SK-N-SH (cell line): ENCODE data around the gene COX7B2. TPM values are rescaled to one million over a fixed set of nuclear protein-coding genes. Genes with fewer than 3 reads are reported as not detected.

ENCODE experiments used
- CTCF ChIA-PET: fragments of 300-600, 350-600 bp; formaldehyde crosslinking; extraction: SDS; loops from one replicate; lab custom pipeline; 2021; lab: Yijun Ruan, JAX
- POLR2A ChIA-PET: fragments of 350-600 bp; sonication (Branson Sonifier 250); formaldehyde crosslinking; extraction: SDS; loops from one replicate; lab custom pipeline; 2020; ENCODE audit warnings: antibody characterized with exemption, inconsistent platforms; lab: Yijun Ruan, JAX
- DNase-seq: peaks from one replicate; pipeline ENCODE4 v3.0.0; 2012
- H2AFZ ChIP-seq: fragments of 200-600 bp; sonication (generic); 2 replicates; pipeline ENCODE4 v1.8.1; 2016; ENCODE audit warnings: antibody characterized with exemption, mild to moderate bottlenecking, low read depth
- H3F3A ChIP-seq: fragments of 200-600 bp; sonication (generic); replicated peaks from 2 replicates; pipeline ENCODE3; 2016; ENCODE audit warnings: antibody characterized with exemption, mild to moderate bottlenecking; ENCODE audit not compliant: insufficient read depth
- H3K27ac ChIP-seq, 2 experiments: fragments of 200-500 bp in 1 of 2; fragments of 200-600 bp in 1 of 2; sonication (Bioruptor generic) in 1 of 2; sonication (generic), shearing (Covaris generic) in 1 of 2; 2 replicates each; pipeline versions ENCODE4 v1.5.1 to v1.6.1; 2014 to 2016; ENCODE audit warnings: low read depth in 2 of 2, inconsistent platforms in 1 of 2, low read length in 1 of 2, mild to moderate bottlenecking in 1 of 2, mixed read lengths in 1 of 2
- H3K27me3 ChIP-seq: fragments of 200-600 bp; sonication (generic), shearing (Covaris generic); 2 replicates; pipeline ENCODE4 v1.6.1; 2016; ENCODE audit warnings: mixed run types; ENCODE audit not compliant: insufficient read depth
- H3K36me3 ChIP-seq, 2 experiments: fragments of 200-500 bp in 1 of 2; fragments of 200-600 bp in 1 of 2; sonication (Bioruptor generic) in 1 of 2; sonication (generic) in 1 of 2; replicated peaks in 1 of 2; 2 replicates each; pipeline versions ENCODE3 to v1.5.1; 2014 to 2016; ENCODE audit warnings: low read length in 1 of 2, mild to moderate bottlenecking in 1 of 2; ENCODE audit not compliant: insufficient read depth in 2 of 2, control insufficient read depth in 1 of 2
- H3K4me1 ChIP-seq, 2 experiments: fragments of 200-500 bp in 1 of 2; fragments of 200-600 bp in 1 of 2; sonication (Bioruptor generic) in 1 of 2; sonication (generic), shearing (Covaris generic) in 1 of 2; 2 replicates each; pipeline versions ENCODE4 v1.5.1 to v1.6.1; 2014 to 2016; ENCODE audit warnings: low read depth in 1 of 2, low read length in 1 of 2, mixed run types in 1 of 2; ENCODE audit not compliant: insufficient read depth in 2 of 2, control insufficient read depth in 1 of 2
- H3K4me2 ChIP-seq: fragments of 200-600 bp; sonication (generic), shearing (Covaris generic); 2 replicates; pipeline ENCODE4 v1.6.1; 2017; ENCODE audit warnings: mixed run types
- H3K4me3 ChIP-seq, 2 experiments: fragments of 200-500 bp in 1 of 2; fragments of 200-600 bp in 1 of 2; sonication (Bioruptor generic) in 1 of 2; sonication (generic), shearing (Covaris generic) in 1 of 2; 2 replicates each; pipeline versions ENCODE4 v1.5.1 to v1.8.1; 2014 to 2016; ENCODE audit warnings: low read depth in 2 of 2, inconsistent platforms in 1 of 2, low read length in 1 of 2, mild to moderate bottlenecking in 1 of 2, mixed read lengths in 1 of 2, moderate library complexity in 1 of 2
- H3K79me2 ChIP-seq: fragments of 200-600 bp; sonication (generic); 2 replicates; pipeline ENCODE4 v1.8.1; 2017; ENCODE audit warnings: mild to moderate bottlenecking; ENCODE audit not compliant: insufficient read depth
- H3K9ac ChIP-seq: fragments of 200-600 bp; sonication (generic); 2 replicates; pipeline ENCODE4 v1.6.1; 2017; ENCODE audit warnings: mixed run types
- H3K9me2 ChIP-seq: fragments of 200-600 bp; sonication (generic); 2 replicates; pipeline ENCODE4 v1.6.1; 2017; ENCODE audit warnings: mixed run types
- H3K9me3 ChIP-seq: fragments of 200-600 bp; sonication (generic); 2 replicates; pipeline ENCODE4 v1.6.1; 2017; ENCODE audit warnings: mixed run types, mild to moderate bottlenecking, moderate library complexity
- H4K20me1 ChIP-seq: fragments of 200-600 bp; sonication (generic); 2 replicates; pipeline ENCODE4 v1.6.1; 2017; ENCODE audit warnings: mild to moderate bottlenecking, mixed run types; ENCODE audit not compliant: insufficient read depth
- EP300 ChIP-seq, 2 experiments: IDR thresholded peaks; 2 replicates each; pipeline versions ENCODE4 v1.4.0 to v1.6.1; 2012; ENCODE audit warnings: borderline replicate concordance in 1 of 2, low read depth in 1 of 2, low read length in 1 of 2
- FOSL2 ChIP-seq: IDR thresholded peaks from 2 replicates; pipeline ENCODE4 v1.4.0; 2012; ENCODE audit warnings: low read depth, mild to moderate bottlenecking, moderate library complexity, borderline replicate concordance
- GATA2 ChIP-seq: sonication (generic); formaldehyde crosslinking; IDR thresholded peaks from 2 replicates; pipeline ENCODE4 v1.5.0; 2020; ENCODE audit warnings: mild to moderate bottlenecking, missing genetic modification reagents
- JUND ChIP-seq: IDR thresholded peaks from 2 replicates; pipeline ENCODE4 v1.4.0; 2012
- MXI1 ChIP-seq: IDR thresholded peaks from 2 replicates; pipeline ENCODE4 v1.6.1; 2012; ENCODE audit warnings: mild to moderate bottlenecking, low read depth, low read length, improper control_type of control experiment
- NRF1 ChIP-seq: IDR thresholded peaks from 2 replicates; pipeline ENCODE4 v1.6.1; 2012; ENCODE audit warnings: low read depth, mild to moderate bottlenecking, low read length
- RCOR1 ChIP-seq: fragments of 150-350 bp; IDR thresholded peaks from 2 replicates; pipeline ENCODE4 v1.6.1; 2017; ENCODE audit warnings: antibody characterized with exemption, low read length
- REST ChIP-seq: IDR thresholded peaks from 2 replicates; pipeline ENCODE4 v1.6.1; 2012; ENCODE audit warnings: mild to moderate bottlenecking, low read depth, low read length, moderate library complexity
- SMC3 ChIP-seq: IDR thresholded peaks from 2 replicates; pipeline ENCODE4 v1.6.1; 2012; ENCODE audit warnings: low read depth, low read length, improper control_type of control experiment
- TCF12 ChIP-seq: IDR thresholded peaks from 2 replicates; pipeline ENCODE4 v1.4.0; 2012
- USF1 ChIP-seq: IDR thresholded peaks from 2 replicates; pipeline ENCODE4 v1.4.0; 2012; ENCODE audit warnings: low read depth, borderline replicate concordance
- WGBS: methylation state at CpG from one replicate; pipeline ENCODE4 v1.1.6; 2017; ENCODE audit warnings: low lambda C conversion rate; 5-methylcytosine and 5-hydroxymethylcytosine counted together
- polyA plus RNA-seq, 3 experiments: library from polyadenylated mRNA; depleted of rRNA; stranded (reverse); fragments of >200 nt; gene quantifications; 2 replicates each; pipeline ENCODE4 v1.2.3, GENCODE V29; 2012
- TF ChIP-seq, protein P1 (sequence below): fragments of 150-350 bp; IDR thresholded peaks from 2 replicates; pipeline ENCODE4 v1.6.1; 2017; ENCODE audit warnings: antibody characterized with exemption, low read length, low read depth, borderline replicate concordance
- TF ChIP-seq, protein P2 (sequence below): fragments of 200-600 bp; sonication (generic); IDR thresholded peaks from 2 replicates; pipeline ENCODE4 v1.6.1; 2017; ENCODE audit warnings: antibody characterized with exemption, mild to moderate bottlenecking, moderate library complexity

COX7B2 gene
- polyA plus RNA-seq, 1 of the 3 experiments (the other 2 are of a cell fraction): not detected

- ChIA-PET POLR2A (no interaction called here), CTCF (interaction anchor here (0.9 kb wide), 1 partner anchor 14 kb away, joined by 3 read pairs; no protein-coding TSS in a partner anchor)
- no peak for DNase-seq
- H3K4me1 ChIP-seq: no peaks in the 10 kb centered on the region
- no peak overlapping the region for H2AFZ ChIP-seq
- H3K36me3 ChIP-seq: no peaks in the 10 kb centered on the region
- H3K9ac ChIP-seq: no peak overlapping the region
- TF ChIP-seq, protein P1, sequence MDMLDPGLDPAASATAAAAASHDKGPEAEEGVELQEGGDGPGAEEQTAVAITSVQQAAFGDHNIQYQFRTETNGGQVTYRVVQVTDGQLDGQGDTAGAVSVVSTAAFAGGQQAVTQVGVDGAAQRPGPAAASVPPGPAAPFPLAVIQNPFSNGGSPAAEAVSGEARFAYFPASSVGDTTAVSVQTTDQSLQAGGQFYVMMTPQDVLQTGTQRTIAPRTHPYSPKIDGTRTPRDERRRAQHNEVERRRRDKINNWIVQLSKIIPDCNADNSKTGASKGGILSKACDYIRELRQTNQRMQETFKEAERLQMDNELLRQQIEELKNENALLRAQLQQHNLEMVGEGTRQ: no peak
- TF ChIP-seq TCF12 (no peak), FOSL2 (no peak), MXI1 (no peak), REST (no peak), NRF1 (no peak), RCOR1 (no peak), GATA2 (CRISPR knock-in tag) (no peak), SMC3 (no peak)
- TF ChIP-seq, protein P2, sequence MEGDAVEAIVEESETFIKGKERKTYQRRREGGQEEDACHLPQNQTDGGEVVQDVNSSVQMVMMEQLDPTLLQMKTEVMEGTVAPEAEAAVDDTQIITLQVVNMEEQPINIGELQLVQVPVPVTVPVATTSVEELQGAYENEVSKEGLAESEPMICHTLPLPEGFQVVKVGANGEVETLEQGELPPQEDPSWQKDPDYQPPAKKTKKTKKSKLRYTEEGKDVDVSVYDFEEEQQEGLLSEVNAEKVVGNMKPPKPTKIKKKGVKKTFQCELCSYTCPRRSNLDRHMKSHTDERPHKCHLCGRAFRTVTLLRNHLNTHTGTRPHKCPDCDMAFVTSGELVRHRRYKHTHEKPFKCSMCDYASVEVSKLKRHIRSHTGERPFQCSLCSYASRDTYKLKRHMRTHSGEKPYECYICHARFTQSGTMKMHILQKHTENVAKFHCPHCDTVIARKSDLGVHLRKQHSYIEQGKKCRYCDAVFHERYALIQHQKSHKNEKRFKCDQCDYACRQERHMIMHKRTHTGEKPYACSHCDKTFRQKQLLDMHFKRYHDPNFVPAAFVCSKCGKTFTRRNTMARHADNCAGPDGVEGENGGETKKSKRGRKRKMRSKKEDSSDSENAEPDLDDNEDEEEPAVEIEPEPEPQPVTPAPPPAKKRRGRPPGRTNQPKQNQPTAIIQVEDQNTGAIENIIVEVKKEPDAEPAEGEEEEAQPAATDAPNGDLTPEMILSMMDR: no peak
- no peaks in the 10 kb centered on the region for H4K20me1 ChIP-seq
- H3K4me2 ChIP-seq: no peak overlapping the region
- no peaks in the 10 kb centered on the region for H3F3A ChIP-seq
- 59% methylated on average over 10 of the region's 24 CpGs for WGBS
- no peaks in the 10 kb centered on the region for H3K9me3 ChIP-seq
- H3K27me3 ChIP-seq: no peaks in the 10 kb centered on the region
- H3K27ac ChIP-seq: no peak overlapping the region
- H3K79me2 ChIP-seq: no peaks in the 10 kb centered on the region
- no peak overlapping the region for H3K4me3 ChIP-seq
- no peaks in the 10 kb centered on the region for H3K9me2 ChIP-seq
Measured at GRCh38 chr4:46830971-46831454, 78.0 kb downstream of the COX7B2 start.

DNA sequence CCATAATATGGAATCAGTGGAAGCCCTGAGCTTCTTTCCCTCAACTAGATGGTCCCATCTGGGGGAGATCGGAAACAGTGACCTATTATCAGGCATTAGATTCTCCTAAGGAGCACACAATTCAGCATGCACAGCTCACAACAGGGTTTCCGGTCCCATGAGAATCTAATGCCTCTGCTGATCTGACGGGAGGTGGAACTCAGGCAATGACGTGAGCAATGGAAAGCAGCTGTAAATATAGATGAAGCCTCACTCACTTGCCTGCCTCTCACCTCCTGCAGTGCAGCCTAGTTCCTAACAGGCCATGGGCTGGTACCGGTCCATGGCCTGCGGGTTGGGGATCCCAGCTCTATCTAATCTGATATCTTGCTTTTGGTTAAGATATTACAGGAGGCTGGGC lies 88.9 kb downstream of the COX7B2 start:
- no peak for DNase-seq
- Histone ChIP-seq H3K27ac (no peak overlapping the region), H3K36me3 (no peaks in the 10 kb centered on the region), H3K27me3 (no peaks in the 10 kb centered on the region), H4K20me1 (no peaks in the 10 kb centered on the region), H3K4me2 (no peak overlapping the region), H3K9me2 (no peaks in the 10 kb centered on the region), H3K4me3 (no peak overlapping the region), H3K79me2 (no peaks in the 10 kb centered on the region), H3F3A (no peaks in the 10 kb centered on the region), H3K4me1 (no peaks in the 10 kb centered on the region), H3K9ac (no peak overlapping the region), H2AFZ (no peak overlapping the region), H3K9me3 (no peaks in the 10 kb centered on the region)
- POLR2A ChIA-PET: no interaction called here
- 34% methylated on average over 6 of the region's 6 CpGs for WGBS
- TF ChIP-seq EP300 (IDR thresholded peaks at IDR 0.05; ENCODE audit: borderline replicate concordance in 1 of 2, low read depth in 1 of 2, low read length in 1 of 2) (no peak), SMC3 (no peak), USF1 (no peak), JUND (no peak)
- CTCF ChIA-PET: no interaction called here
